HepG2 (cell line): ENCODE measurements around the gene CHST4.

Experiments
- CTCF ChIP-seq: sonication (generic); formaldehyde crosslinking; IDR thresholded peaks from 2 replicates; pipeline ENCODE4 v1.5.0; 2020; ENCODE audit warnings: mild to moderate bottlenecking, missing genetic modification reagents, moderate library complexity
- FOSL1 ChIP-seq: sonication (generic); formaldehyde crosslinking; IDR thresholded peaks from 2 replicates; pipeline ENCODE4 v1.9.0; 2021; ENCODE audit warnings: missing genetic modification reagents, borderline replicate concordance
- POLR2AphosphoS5 ChIP-seq: IDR thresholded peaks from 2 replicates; pipeline ENCODE4 v1.6.1; 2012; ENCODE audit warnings: low read depth, low read length
- ZBTB37 ChIP-seq: sonication (generic); formaldehyde crosslinking; IDR thresholded peaks from 2 replicates; pipeline ENCODE4 v1.4.0; 2020; ENCODE audit warnings: mild to moderate bottlenecking, missing genetic modification reagents

GRCh38 chr16:71513302-71513701, 12.9 kb upstream of the CHST4 start:
- TF ChIP-seq ZBTB37 (CRISPR knock-in tag) (no peak), FOSL1 (CRISPR knock-in tag) (no peak), CTCF (no peak), POLR2AphosphoS5 (no peak)
